Breast epithelium (tissue), 4 donors: Measurements from ENCODE around the gene YJU2. TPM values are rescaled to one million over a fixed set of nuclear protein-coding genes. Genes with fewer than 3 reads are reported as not detected.

Source experiments
- DNase-seq, 2 donors: peaks; one replicate each; pipeline ENCODE4 v3.0.0-alpha.2; 2019; ENCODE audit warnings: low spot score in 2 of 2
- H3K27ac ChIP-seq, 2 donors: fragments of 200-600 bp; sonication (generic) in 1 of 2; one replicate each; pipeline ENCODE4 v1.5.1; 2016 to 2019; ENCODE audit warnings: mild to moderate bottlenecking in 1 of 2
- H3K27me3 ChIP-seq, 2 donors: fragments of 200-600 bp; sonication (generic) in 1 of 2; one replicate each; pipeline versions ENCODE4 v1.5.1 to v1.6.0; 2017 to 2019; ENCODE audit warnings: control low read depth in 1 of 2, mild to moderate bottlenecking in 1 of 2
- H3K36me3 ChIP-seq: fragments of 200-600 bp; one replicate; pipeline ENCODE4 v1.5.1; 2019
- H3K4me1 ChIP-seq, 2 donors: fragments of 200-600 bp; sonication (generic); one replicate each; pipeline ENCODE4 v1.5.1; 2016 to 2019; ENCODE audit warnings: control low read depth in 1 of 2
- H3K4me3 ChIP-seq, 3 donors: fragments of 200-600 bp; sonication (generic); 1 replicate in 2 of 3; 2 replicates in 1 of 3; pipeline ENCODE4 v1.5.1; 2016 to 2019; ENCODE audit warnings: mild to moderate bottlenecking in 3 of 3, moderate library complexity in 2 of 3
- H3K9me3 ChIP-seq, 2 donors: fragments of 200-600 bp; sonication (generic) in 1 of 2; one replicate each; pipeline ENCODE4 v1.5.1; 2016 to 2019; ENCODE audit warnings: control low read depth in 1 of 2
- POLR2A ChIP-seq: fragments of 450-650 bp; IDR thresholded peaks from one replicate; pipeline ENCODE4 v1.6.1; 2016; ENCODE audit warnings: antibody characterized with exemption, mild to moderate bottlenecking, moderate library complexity
- POLR2AphosphoS5 ChIP-seq, 3 donors: sonication (generic); formaldehyde crosslinking; IDR thresholded peaks; one replicate each; pipeline ENCODE4 v1.6.1; 2017; ENCODE audit warnings: antibody characterized with exemption in 3 of 3
- intact Hi-C: fragments of 100-400 bp; cut with DNase I; formaldehyde crosslinking; loops from one replicate; pipeline ENCODE4 v1.15.1; 2023; ENCODE audit warnings: low total_unique reads
- total RNA-seq, 3 donors: library from RNA; depleted of rRNA; stranded (reverse); fragments of >200 nt; gene quantifications; one replicate each; pipeline ENCODE4 v1.1.0, GENCODE V29; 2016
- TF ChIP-seq, protein P1 (sequence below), 3 donors: fragments of 450-650 bp; IDR thresholded peaks; one replicate each; pipeline ENCODE4 v1.5.1; 2016 to 2017; ENCODE audit warnings: antibody characterized with exemption in 3 of 3, mild to moderate bottlenecking in 3 of 3, moderate library complexity in 3 of 3

YJU2 gene
- total RNA-seq, 3 donors from 2014 or later = 18.9 to 24.6 (median 24.4) TPM

DNA sequence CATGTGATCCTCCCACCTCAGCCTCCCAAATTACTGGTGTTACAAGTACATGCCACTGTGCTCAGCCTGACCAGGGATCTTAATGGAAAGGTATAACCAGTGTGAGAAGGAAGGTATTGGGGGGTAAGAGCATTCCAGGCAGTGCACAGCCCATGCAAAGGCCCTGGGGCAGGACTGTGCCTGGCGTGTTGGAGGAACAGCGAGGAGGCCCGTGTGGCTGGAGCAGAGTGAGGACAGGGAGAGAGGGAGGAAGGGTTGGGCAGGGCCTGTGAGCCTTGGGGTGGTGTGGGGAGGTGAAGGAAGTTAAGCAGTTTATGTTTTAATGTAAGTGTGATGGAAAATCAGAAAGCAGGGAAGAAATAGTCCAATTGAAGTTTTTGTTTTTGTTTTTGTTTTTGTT is 53.7 kb downstream of the YJU2 start:
- Histone ChIP-seq H3K36me3 (no peaks in the 10 kb centered on the region), H3K4me3 (no peak overlapping the region), H3K9me3 (no peaks in the 10 kb centered on the region), H3K27ac (no peak overlapping the region), H3K27me3 (peaks cover 4 to 9% of the 10 kb centered on the region in 2 donors), H3K4me1 (no peaks in the 10 kb centered on the region)
- intact Hi-C loops = loop anchor here (10.0 kb wide), 1 partner anchor 646 kb away; no protein-coding TSS in a partner anchor
- no peak for DNase-seq
- no peak for TF ChIP-seq POLR2A
- TF ChIP-seq POLR2AphosphoS5 (IDR thresholded peaks at IDR 0.05) = no peak
- TF ChIP-seq, protein P1, sequence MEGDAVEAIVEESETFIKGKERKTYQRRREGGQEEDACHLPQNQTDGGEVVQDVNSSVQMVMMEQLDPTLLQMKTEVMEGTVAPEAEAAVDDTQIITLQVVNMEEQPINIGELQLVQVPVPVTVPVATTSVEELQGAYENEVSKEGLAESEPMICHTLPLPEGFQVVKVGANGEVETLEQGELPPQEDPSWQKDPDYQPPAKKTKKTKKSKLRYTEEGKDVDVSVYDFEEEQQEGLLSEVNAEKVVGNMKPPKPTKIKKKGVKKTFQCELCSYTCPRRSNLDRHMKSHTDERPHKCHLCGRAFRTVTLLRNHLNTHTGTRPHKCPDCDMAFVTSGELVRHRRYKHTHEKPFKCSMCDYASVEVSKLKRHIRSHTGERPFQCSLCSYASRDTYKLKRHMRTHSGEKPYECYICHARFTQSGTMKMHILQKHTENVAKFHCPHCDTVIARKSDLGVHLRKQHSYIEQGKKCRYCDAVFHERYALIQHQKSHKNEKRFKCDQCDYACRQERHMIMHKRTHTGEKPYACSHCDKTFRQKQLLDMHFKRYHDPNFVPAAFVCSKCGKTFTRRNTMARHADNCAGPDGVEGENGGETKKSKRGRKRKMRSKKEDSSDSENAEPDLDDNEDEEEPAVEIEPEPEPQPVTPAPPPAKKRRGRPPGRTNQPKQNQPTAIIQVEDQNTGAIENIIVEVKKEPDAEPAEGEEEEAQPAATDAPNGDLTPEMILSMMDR (IDR thresholded peaks at IDR 0.05) = no peak

DNA sequence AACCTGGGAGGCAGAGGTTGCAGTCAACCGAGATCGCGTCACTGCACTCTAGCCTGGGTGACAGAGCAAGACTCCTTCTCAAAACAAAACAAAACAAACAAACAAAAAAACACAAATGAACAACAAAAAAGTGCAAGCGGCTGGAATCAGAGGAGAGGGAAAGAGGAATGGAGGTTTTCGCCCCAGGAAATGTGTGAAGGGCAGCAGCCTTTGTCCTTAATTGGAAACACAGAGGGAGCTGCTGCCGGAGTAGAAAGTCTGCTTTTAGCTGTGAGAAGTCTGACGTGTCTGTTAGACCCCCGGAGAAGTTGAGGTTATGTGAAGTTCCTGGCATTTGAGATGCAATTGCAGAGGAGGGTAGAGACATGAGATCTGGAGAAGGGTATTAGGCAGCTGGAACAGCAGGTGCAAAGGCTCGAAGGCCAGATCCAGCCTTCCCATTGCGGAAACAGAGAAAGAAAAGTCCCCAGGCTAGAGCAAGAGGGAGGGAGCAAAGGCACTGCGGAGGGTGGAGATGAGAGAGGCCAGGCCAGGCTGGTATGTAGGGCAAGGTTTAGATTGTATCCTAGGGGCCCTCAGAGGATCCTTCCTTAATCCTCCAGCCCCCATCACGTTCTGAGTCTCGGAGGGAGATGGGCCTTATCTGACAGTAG is 54.8 kb downstream of the YJU2 start:
- no peaks in the 10 kb centered on the region for H3K9me3 ChIP-seq
- intact Hi-C loops = loop anchor here (10.0 kb wide), 1 partner anchor 647 kb away; no protein-coding TSS in a partner anchor
- H3K4me3 ChIP-seq = no peak overlapping the region
- H3K27ac ChIP-seq = no peak overlapping the region
- DNase-seq = no peak
- H3K27me3 ChIP-seq = peaks cover 4 to 9% of the 10 kb centered on the region in 2 donors
- H3K4me1 ChIP-seq = no peaks in the 10 kb centered on the region
- no peaks in the 10 kb centered on the region for H3K36me3 ChIP-seq
- TF ChIP-seq, protein P1 (IDR thresholded peaks at IDR 0.05) = no peak
- TF ChIP-seq POLR2AphosphoS5 (IDR thresholded peaks at IDR 0.05) (no peak), POLR2A (no peak)

DNA sequence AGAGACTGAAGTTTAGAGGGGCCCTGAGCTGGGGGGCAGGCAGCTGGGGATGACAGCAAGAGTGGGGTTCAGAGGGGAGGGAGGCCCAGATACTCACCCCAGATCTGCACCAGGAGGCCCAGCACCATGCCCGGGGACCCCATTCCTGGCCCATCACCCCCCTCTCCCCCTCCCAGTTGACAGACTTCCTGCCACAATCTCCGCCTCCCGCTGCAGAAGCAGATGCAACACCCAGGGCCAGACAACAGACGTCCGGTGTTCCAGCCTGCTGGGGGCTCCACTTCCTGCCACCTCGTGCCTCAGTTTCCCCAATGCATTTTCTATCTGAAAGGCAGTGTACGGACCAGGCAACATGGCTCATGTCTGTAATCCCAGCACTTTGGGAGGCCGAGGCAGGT is 55.4 kb downstream of the YJU2 start, which contains the start of gene TMIGD2:
TSS of gene TMIGD2 (minus strand) at position 147 of the 398 bp plus-strand sequence. CDS start at position 143, 4 bp downstream.
- intact Hi-C loops = loop anchor here (10.0 kb wide), 1 partner anchor 647 kb away; no protein-coding TSS in a partner anchor
- Histone ChIP-seq H3K4me3 (no peak within 1 kb of the TSS), H3K36me3 (no peaks in the 10 kb centered on the region), H3K27ac (no peak within 1 kb of the TSS), H3K4me1 (no peaks in the 10 kb centered on the region), H3K9me3 (no peaks in the 10 kb centered on the region), H3K27me3 (peaks cover 4 to 9% of the 10 kb centered on the region in 2 donors)
- no peak for TF ChIP-seq POLR2A
- TF ChIP-seq, protein P1 (IDR thresholded peaks at IDR 0.05) = no peak
- no peak for TF ChIP-seq POLR2AphosphoS5 (IDR thresholded peaks at IDR 0.05)
- DNase-seq = no peak

DNA sequence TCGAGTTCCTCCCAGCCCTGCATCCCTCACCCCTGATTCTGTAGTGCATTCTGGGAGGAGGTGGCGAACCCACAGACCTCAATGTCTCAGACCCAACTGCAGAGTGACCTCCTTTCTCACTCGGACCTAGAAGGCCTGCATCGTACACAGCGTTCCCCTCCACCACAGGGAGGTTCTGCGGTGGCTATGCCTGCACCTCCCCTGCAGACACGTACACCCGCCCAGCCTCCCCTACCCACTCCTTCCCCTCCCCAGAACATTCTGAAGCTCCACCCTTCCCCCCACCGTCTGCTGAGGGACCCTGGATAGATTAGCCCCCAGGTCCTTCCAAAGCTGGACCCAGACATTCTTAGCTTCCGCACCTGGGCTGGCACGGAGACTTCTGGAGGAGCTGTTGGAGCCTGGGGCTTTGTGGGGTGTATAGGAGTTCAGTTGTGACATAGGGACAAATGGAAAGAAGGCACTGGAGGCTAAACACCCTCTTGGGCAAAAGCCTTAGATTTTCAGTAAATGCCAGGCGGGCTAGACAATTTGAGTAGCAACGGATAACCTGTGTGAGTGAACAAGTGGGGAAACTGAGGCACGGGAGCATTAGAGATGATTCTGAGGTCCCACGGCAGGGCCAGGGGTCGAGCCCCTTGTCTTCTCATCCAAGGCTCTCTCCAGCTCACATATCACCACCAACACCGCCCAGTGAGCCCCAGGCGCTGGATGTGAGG is 57.1 kb downstream of the YJU2 start:
- H3K4me1 ChIP-seq = no peaks in the 10 kb centered on the region
- H3K27me3 ChIP-seq = peaks cover 4 to 9% of the 10 kb centered on the region in 2 donors
- H3K9me3 ChIP-seq = no peaks in the 10 kb centered on the region
- H3K36me3 ChIP-seq = no peaks in the 10 kb centered on the region
- TF ChIP-seq POLR2A (no peak), POLR2AphosphoS5 (IDR thresholded peaks at IDR 0.05) (no peak)
- TF ChIP-seq, protein P1 (IDR thresholded peaks at IDR 0.05) = no peak
- intact Hi-C loops = loop anchor here (10.0 kb wide), 1 partner anchor 649 kb away; no protein-coding TSS in a partner anchor
- no peak for DNase-seq
- no peak overlapping the region for H3K27ac ChIP-seq
- H3K4me3 ChIP-seq = peak overlapping the region in 2 of 3 donors; percentile 46 to 61
